Heart left ventricle (tissue), 13 donors: ENCODE measurements around the gene ORMDL3.

Experiments
- POLR2A ChIP-seq, 2 donors: fragments of 450-650 bp; IDR thresholded peaks; one replicate each; pipeline ENCODE4 v1.6.1; 2017; ENCODE audit warnings: antibody characterized with exemption in 2 of 2, mild to moderate bottlenecking in 2 of 2, moderate library complexity in 2 of 2
- TF ChIP-seq, protein P1 (sequence below), 12 donors: fragments of 200-600 bp; sonication (generic) in 4 of 12; IDR thresholded peaks; one replicate each; pipeline versions ENCODE4 v1.5.0 to v1.8.0; 2018 to 2022; ENCODE audit warnings: antibody characterized with exemption in 12 of 12, mild to moderate bottlenecking in 5 of 12
- donor health status: ischemic (EF 13 %, LVEDD 7.1; RV severe dilation, severe dysfunction).
- donor health status: DM: no; HTN: yes; CAD: no.
- donor health status: DM: no; HTN: no; CAD: no.
- donor health status: ischemic (EF 25% LVEDD 6.9; RV normal size, moderate dysfunction).
- donor health status: ischemic (EF 25% LVEDD 5.7; RV mildly dilated, moderate dysfunction).
- donor health status: ischemic (EF 35%, LVEDD 5.7; RV mildly dilated, moderate dysfunction).
- donor health status: nonischemic (EF 11% LVEDD 7.7; RV severe dilation, severe dysfunction).
- donor health status: DM: yes; HTN: yes; CAD: no.
- donor health status: PGD.
- donor health status: ischemic (EF 29% LVEDD 5.4; RV normal size, mild dysfunction).
- donor health status: nonischemic (EF 23%, LVEDD 6.1; RV moderate dilation, normal function).

DNA sequence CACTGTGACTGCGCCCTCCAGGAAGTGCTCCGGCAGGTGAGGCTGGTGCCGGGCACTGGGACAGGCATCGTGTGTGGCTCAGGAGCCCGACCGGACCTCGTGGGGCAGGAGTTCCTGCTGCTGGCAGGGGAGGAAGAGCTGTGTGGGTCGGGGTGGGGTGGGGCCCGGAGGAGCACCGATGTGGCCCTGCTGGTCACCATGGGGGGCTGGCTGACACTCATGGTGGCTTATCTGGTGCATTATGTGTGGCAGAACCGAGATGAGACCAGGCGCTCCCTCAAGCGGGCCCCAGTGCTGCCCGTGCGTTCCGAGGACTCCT, 17.0 kb upstream of the ORMDL3 start:
- TF ChIP-seq, protein P1, sequence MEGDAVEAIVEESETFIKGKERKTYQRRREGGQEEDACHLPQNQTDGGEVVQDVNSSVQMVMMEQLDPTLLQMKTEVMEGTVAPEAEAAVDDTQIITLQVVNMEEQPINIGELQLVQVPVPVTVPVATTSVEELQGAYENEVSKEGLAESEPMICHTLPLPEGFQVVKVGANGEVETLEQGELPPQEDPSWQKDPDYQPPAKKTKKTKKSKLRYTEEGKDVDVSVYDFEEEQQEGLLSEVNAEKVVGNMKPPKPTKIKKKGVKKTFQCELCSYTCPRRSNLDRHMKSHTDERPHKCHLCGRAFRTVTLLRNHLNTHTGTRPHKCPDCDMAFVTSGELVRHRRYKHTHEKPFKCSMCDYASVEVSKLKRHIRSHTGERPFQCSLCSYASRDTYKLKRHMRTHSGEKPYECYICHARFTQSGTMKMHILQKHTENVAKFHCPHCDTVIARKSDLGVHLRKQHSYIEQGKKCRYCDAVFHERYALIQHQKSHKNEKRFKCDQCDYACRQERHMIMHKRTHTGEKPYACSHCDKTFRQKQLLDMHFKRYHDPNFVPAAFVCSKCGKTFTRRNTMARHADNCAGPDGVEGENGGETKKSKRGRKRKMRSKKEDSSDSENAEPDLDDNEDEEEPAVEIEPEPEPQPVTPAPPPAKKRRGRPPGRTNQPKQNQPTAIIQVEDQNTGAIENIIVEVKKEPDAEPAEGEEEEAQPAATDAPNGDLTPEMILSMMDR (IDR thresholded peaks at IDR 0.05) = no peak
- no peak for TF ChIP-seq POLR2A (IDR thresholded peaks at IDR 0.05)
